Stomach (tissue), 4 donors: ENCODE results near the gene HMGXB3.

Experiments
- CTCF ChIP-seq, 7 experiments: fragments of 450-650 bp in 4 of 7; fragments of 200-600 bp in 3 of 7; sonication (generic) in 3 of 7; IDR thresholded peaks; one replicate each; pipeline ENCODE4 v1.5.1; 2016 to 2019; ENCODE audit warnings: antibody characterized with exemption in 7 of 7, control low read depth in 2 of 7, mild to moderate bottlenecking in 1 of 7
- EP300 ChIP-seq: sonication (generic); formaldehyde crosslinking; IDR thresholded peaks from one replicate; pipeline ENCODE4 v1.6.1; 2017; ENCODE audit warnings: antibody characterized with exemption

DNA sequence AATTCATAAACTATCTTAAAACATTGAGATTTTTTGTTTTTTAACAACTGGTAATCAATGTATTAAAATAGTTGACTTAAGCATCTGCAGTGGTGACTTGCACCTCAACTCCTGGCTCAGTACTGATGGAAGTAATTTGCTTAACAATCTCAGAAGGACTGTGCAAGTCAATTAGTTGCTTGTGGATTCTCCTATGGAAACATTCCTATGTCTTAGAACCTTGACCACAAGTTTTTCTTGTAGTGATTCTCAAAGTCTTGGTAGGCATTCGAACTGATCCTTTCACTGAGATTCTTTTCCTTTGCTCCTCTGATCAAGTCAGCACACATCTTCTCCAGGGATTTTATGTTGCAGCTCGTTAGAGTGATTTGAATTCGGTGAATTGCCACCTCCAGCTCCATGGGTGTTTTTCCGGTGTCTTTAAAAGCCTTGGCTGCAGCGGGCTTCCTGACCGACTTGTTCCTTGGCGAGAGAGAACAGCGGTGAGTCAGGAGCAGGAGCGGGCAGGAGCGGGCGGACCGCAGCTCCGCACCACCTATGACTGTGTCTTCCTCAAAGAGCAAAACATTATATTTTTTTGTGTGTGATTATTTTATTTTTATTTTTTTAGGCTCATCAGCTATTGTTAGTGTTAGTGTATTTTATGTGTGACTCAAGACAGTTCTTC lies 21.1 kb downstream of the HMGXB3 start:
- TF ChIP-seq EP300 (no peak), CTCF (IDR thresholded peaks at IDR 0.05) (no peak)
